Body of pancreas (tissue), 4 donors: ENCODE data around the gene C15orf40. TPM values are rescaled to one million over a fixed set of nuclear protein-coding genes. Genes with fewer than 3 reads are reported as not detected.

Experiments
- ATAC-seq: fragments of 150-250 bp; one replicate; pipeline ENCODE4 v1.9.1; 2016
- DNase-seq, 4 donors: peaks; one replicate each; pipeline ENCODE4 v3.0.0-alpha.2; 2019
- H3K27ac ChIP-seq, 4 donors: fragments of 200-600 bp; sonication (generic); 1 replicate in 3 of 4; 2 replicates in 1 of 4; pipeline versions ENCODE4 v1.5.1 to v1.6.1; 2016 to 2019; ENCODE audit warnings: mild to moderate bottlenecking in 1 of 4, mixed read lengths in 1 of 4, moderate library complexity in 1 of 4
- H3K27me3 ChIP-seq, 2 donors: fragments of 200-600 bp; sonication (generic); one replicate each; pipeline ENCODE4 v1.6.0; 2016; ENCODE audit warnings: mild to moderate bottlenecking in 1 of 2
- H3K36me3 ChIP-seq, 2 donors: fragments of 200-600 bp; sonication (generic); replicated peaks in 1 of 2; 2 replicates each; pipeline ENCODE4 v1.5.1; 2016; ENCODE audit warnings: low read depth in 2 of 2; ENCODE audit not compliant: insufficient read depth in 1 of 2
- H3K4me1 ChIP-seq: fragments of 200-600 bp; sonication (generic); one replicate; pipeline ENCODE4 v1.6.0; 2016
- H3K4me3 ChIP-seq, 2 donors: fragments of 200-600 bp; sonication (generic); 1 replicate in 1 of 2; 2 replicates in 1 of 2; pipeline ENCODE4 v1.5.1; 2016 to 2019
- H3K9me3 ChIP-seq, 3 donors: fragments of 200-600 bp; sonication (generic); 1 replicate in 2 of 3; 2 replicates in 1 of 3; pipeline ENCODE4 v1.5.1; 2016
- POLR2A ChIP-seq, 3 donors: fragments of 450-650 bp; IDR thresholded peaks; one replicate each; pipeline ENCODE4 v1.6.1; 2016; ENCODE audit warnings: antibody characterized with exemption in 3 of 3, mild to moderate bottlenecking in 2 of 3
- WGBS, 2 donors: methylation state at CpG; one replicate each; pipeline ENCODE4 v1.1.5; 2017; 5-methylcytosine and 5-hydroxymethylcytosine counted together
- intact Hi-C: fragments of 100-400 bp; cut with DNase I; formaldehyde crosslinking; loops from one replicate; pipeline ENCODE4 v1.15.1; 2023
- total RNA-seq, 2 donors: library from RNA; depleted of rRNA; stranded (reverse); fragments of >200 nt; gene quantifications; one replicate each; pipeline ENCODE4 v1.1.0, GENCODE V29; 2016
- TF ChIP-seq, protein P1 (sequence below), 7 experiments: fragments of 450-650 bp in 4 of 7; fragments of 200-600 bp in 3 of 7; sonication (generic) in 3 of 7; IDR thresholded peaks; one replicate each; pipeline ENCODE4 v1.5.1; 2016 to 2019; ENCODE audit warnings: antibody characterized with exemption in 7 of 7

Gene C15orf40
- total RNA-seq, 2 donors from 2014 or later, result 9.3 to 9.6 TPM

DNA sequence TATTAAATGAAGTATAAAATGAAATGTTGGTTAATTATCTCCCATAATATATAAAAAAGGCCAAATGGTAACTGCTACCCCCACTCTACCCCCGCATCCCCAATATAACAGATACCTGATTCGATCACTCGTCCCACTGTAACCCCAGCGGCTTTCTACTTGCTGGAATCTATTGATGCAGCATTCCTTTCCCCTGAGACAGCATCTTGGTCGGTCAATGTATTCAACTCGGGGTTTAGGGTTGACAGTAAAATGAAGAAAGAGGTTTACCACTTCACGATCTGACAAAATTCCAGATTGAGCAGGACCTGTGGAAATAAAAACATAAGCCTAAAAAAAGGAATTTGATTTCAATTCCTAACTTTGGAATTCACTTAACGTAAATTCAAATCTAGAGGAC is 18.6 kb upstream of the C15orf40 start:
- peaks cover 0 to 4% of the 10 kb centered on the region in 2 donors for H3K36me3 ChIP-seq
- DNase-seq (no peak), ATAC-seq (no peak)
- no peaks in the 10 kb centered on the region for H3K4me1 ChIP-seq
- no peak overlapping the region for H3K27ac ChIP-seq
- intact Hi-C loops, result no loop called here
- TF ChIP-seq, protein P1, sequence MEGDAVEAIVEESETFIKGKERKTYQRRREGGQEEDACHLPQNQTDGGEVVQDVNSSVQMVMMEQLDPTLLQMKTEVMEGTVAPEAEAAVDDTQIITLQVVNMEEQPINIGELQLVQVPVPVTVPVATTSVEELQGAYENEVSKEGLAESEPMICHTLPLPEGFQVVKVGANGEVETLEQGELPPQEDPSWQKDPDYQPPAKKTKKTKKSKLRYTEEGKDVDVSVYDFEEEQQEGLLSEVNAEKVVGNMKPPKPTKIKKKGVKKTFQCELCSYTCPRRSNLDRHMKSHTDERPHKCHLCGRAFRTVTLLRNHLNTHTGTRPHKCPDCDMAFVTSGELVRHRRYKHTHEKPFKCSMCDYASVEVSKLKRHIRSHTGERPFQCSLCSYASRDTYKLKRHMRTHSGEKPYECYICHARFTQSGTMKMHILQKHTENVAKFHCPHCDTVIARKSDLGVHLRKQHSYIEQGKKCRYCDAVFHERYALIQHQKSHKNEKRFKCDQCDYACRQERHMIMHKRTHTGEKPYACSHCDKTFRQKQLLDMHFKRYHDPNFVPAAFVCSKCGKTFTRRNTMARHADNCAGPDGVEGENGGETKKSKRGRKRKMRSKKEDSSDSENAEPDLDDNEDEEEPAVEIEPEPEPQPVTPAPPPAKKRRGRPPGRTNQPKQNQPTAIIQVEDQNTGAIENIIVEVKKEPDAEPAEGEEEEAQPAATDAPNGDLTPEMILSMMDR (IDR thresholded peaks at IDR 0.05), result no peak
- no peak for TF ChIP-seq POLR2A (IDR thresholded peaks at IDR 0.05)
- no peaks in the 10 kb centered on the region for H3K27me3 ChIP-seq
- WGBS, 2 donors, result 83 to 92% methylated on average over 8 of the region's 8 CpGs
- H3K9me3 ChIP-seq, result no peaks in the 10 kb centered on the region
- no peak overlapping the region for H3K4me3 ChIP-seq

DNA sequence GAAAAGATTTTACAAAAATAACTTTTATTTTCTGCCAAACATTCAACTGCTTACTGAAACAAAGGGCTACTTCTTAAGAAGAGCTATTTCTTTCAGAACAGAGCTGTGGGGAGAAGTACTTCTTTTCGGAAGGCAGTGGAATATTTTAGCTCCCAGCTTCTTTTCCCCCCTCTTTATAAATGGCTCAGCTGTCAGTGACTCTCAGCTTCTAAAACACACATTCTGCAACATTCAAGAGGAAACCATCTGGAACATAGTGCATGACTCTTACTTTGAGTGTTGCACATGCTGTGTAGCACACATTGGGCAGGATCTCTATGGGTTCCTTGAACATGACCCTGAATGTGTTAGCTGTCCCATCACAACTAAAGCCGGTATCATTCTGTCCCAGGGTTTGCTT is 7.0 kb upstream of the C15orf40 start:
- WGBS, 2 donors, result 93 to 96% methylated on average over 2 of the region's 2 CpGs
- H3K36me3 ChIP-seq, result peaks cover 0 to 10% of the 10 kb centered on the region in 2 donors
- TF ChIP-seq POLR2A (IDR thresholded peaks at IDR 0.05), result no peak
- TF ChIP-seq, protein P1 (IDR thresholded peaks at IDR 0.05), result no peak
- peaks cover under 1% of the 10 kb centered on the region for H3K4me1 ChIP-seq
- intact Hi-C loops, result no loop called here
- no peak overlapping the region for H3K27ac ChIP-seq
- no peaks in the 10 kb centered on the region for H3K9me3 ChIP-seq
- no peak overlapping the region for H3K4me3 ChIP-seq
- ATAC-seq, result no peak
- no peak for DNase-seq
- no peaks in the 10 kb centered on the region for H3K27me3 ChIP-seq

DNA sequence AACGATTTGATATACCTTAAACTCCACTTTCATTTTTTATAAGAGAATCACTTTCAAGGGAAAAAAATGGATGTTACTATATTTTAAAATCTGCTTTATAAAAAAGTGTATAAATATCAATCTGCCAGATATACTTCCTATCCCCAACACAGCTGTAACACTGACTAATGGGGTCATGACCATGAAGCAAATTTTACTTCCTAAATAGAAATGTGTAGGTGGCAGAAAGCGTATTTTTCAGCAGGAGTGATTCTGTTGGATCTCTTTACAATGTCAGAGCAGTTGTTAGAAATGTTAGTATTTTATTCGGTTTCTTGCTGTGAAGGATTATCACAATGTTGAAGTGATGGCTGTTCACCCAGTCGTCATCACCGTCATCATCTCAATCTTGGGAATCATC is 5.5 kb upstream of the C15orf40 start:
- H3K36me3 ChIP-seq, result peaks cover 0 to 10% of the 10 kb centered on the region in 2 donors
- ATAC-seq, result no peak
- WGBS, 2 donors, result 83 to 87% methylated on average over 5 of the region's 5 CpGs

DNA sequence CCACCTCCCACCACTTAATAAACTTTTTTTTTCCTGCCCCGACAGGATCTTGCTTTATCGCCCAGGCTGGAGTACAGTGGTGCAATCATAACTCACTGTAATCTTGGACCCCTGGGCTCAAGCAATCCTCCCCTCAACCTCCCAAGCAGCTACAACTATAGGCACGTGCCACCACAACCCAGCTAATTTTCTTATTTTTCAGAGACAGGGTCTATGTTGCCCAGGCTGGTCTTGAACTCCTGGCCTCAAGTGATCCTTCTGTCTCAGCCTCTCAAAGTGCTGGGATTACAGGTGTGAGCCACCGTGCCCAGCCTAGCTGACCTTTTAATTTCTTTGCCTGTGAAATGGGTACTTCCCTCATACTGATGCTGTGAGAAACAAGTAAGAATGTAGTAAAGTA is 3.9 kb upstream of the C15orf40 start:
- no peak overlapping the region for H3K27ac ChIP-seq
- H3K4me3 ChIP-seq, result no peak overlapping the region
- H3K27me3 ChIP-seq, result no peaks in the 10 kb centered on the region
- WGBS, 2 donors, result 84 to 87% methylated on average over 3 to 4 of the region's 4 CpGs
- no peak for ATAC-seq
- no peaks in the 10 kb centered on the region for H3K9me3 ChIP-seq
- TF ChIP-seq, protein P1 (IDR thresholded peaks at IDR 0.05), result no peak
- no peak for TF ChIP-seq POLR2A (IDR thresholded peaks at IDR 0.05)
- H3K36me3 ChIP-seq, result peaks cover 0 to 10% of the 10 kb centered on the region in 2 donors
- intact Hi-C loops, result no loop called here
- no peak for DNase-seq
- H3K4me1 ChIP-seq, result peaks cover 25% of the 10 kb centered on the region

More for the DNA sequence above, 5.5 kb upstream of the C15orf40 start:
- intact Hi-C loops, result no loop called here
- Histone ChIP-seq H3K27ac (no peak overlapping the region), H3K4me3 (no peak overlapping the region), H3K27me3 (no peaks in the 10 kb centered on the region), H3K4me1 (peaks cover 15% of the 10 kb centered on the region), H3K9me3 (no peaks in the 10 kb centered on the region)
- TF ChIP-seq, protein P1 (IDR thresholded peaks at IDR 0.05), result no peak
- no peak for TF ChIP-seq POLR2A (IDR thresholded peaks at IDR 0.05)
- no peak for DNase-seq

DNA sequence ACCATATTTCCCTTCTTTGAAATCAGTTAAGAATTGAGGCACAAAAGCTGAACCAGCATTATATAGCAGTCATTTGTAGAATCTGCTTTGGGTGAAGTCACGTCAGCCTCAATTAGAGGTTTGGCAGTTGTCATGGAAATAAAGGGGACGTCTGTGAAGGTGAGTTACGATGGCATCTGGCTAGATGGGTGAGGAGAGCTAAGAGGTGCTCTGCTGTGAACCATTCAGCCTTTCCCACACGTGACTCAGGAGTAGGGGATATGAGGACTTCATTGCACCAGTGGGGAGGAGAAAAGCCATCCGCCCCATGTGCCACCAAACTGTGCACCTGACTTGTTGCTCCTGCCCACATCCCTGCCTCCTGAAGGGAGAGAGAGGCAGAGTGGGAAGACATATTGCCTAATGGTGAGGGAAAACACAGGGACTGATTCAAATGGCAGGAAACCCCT is 2.8 kb upstream of the C15orf40 start:
- DNase-seq (no peak), ATAC-seq (no peak)
- H3K27me3 ChIP-seq, result no peaks in the 10 kb centered on the region
- peaks cover 0 to 7% of the 10 kb centered on the region in 2 donors for H3K36me3 ChIP-seq
- peaks cover 30% of the 10 kb centered on the region for H3K4me1 ChIP-seq
- TF ChIP-seq POLR2A (IDR thresholded peaks at IDR 0.05), result no peak
- TF ChIP-seq, protein P1 (IDR thresholded peaks at IDR 0.05), result no peak
- H3K9me3 ChIP-seq, result no peaks in the 10 kb centered on the region
- intact Hi-C loops, result no loop called here
- 67 to 73% methylated on average over 5 of the region's 5 CpGs for WGBS, 2 donors
- no peak overlapping the region for H3K27ac ChIP-seq
- no peak overlapping the region for H3K4me3 ChIP-seq
